Activated naive CD8-positive, alpha-beta T cell (primary cell): ENCODE measurements around the gene VEGFB.

Experiments
- H3K27ac Mint-ChIP-seq: one replicate; pipeline ENCODE4 v1.8.0; 2021; ENCODE audit warnings: mixed read lengths
- H3K27me3 Mint-ChIP-seq: one replicate; pipeline ENCODE4 v1.8.0; 2021; ENCODE audit warnings: mixed read lengths
- H3K36me3 Mint-ChIP-seq: one replicate; pipeline ENCODE4 v1.8.0; 2021; ENCODE audit warnings: mixed read lengths
- H3K4me1 Mint-ChIP-seq: one replicate; pipeline ENCODE4 v1.8.0; 2021; ENCODE audit warnings: low read depth, mixed read lengths
- H3K4me3 Mint-ChIP-seq: one replicate; pipeline ENCODE4 v1.8.0; 2021; ENCODE audit warnings: mild to moderate bottlenecking, mixed read lengths
- H3K9me3 Mint-ChIP-seq: one replicate; pipeline ENCODE4 v1.8.0; 2021; ENCODE audit warnings: low read depth, mixed read lengths

Gene VEGFB

GRCh38 chr11:64223001-64223651, 11.3 kb upstream of the VEGFB start:
- Mint-ChIP-seq H3K9me3 (no peaks in the 10 kb centered on the region), H3K36me3 (no peaks in the 10 kb centered on the region), H3K27ac (no peak overlapping the region), H3K27me3 (no peaks in the 10 kb centered on the region), H3K4me1 (peaks cover 10% of the 10 kb centered on the region), H3K4me3 (no peak overlapping the region)

- Mint-ChIP-seq H3K9me3 (no peaks in the 10 kb centered on the region), H3K4me3 (peak overlapping the region; percentile 88), H3K36me3 (no peaks in the 10 kb centered on the region), H3K27ac (no peak overlapping the region), H3K27me3 (no peaks in the 10 kb centered on the region), H3K4me1 (peaks cover 12% of the 10 kb centered on the region)
These were observed 10.1 kb upstream of the VEGFB start for GRCh38 chr11:64224151-64224890.

- Mint-ChIP-seq H3K4me3 (peak overlapping the region; percentile 88), H3K9me3 (no peaks in the 10 kb centered on the region), H3K36me3 (no peaks in the 10 kb centered on the region), H3K27me3 (no peaks in the 10 kb centered on the region), H3K4me1 (peaks cover 20% of the 10 kb centered on the region), H3K27ac (no peak overlapping the region)
These were observed 9.3 kb upstream of the VEGFB start for GRCh38 chr11:64224891-64225607.

- no peaks in the 10 kb centered on the region for H3K27me3 Mint-ChIP-seq
- H3K4me3 Mint-ChIP-seq, result peak within 1 kb of the TSS; percentile 88
- H3K4me1 Mint-ChIP-seq, result peaks cover 21% of the 10 kb centered on the region
- peak within 1 kb of the TSS; percentile 86 for H3K27ac Mint-ChIP-seq
- H3K36me3 Mint-ChIP-seq, result no peaks in the 10 kb centered on the region
- no peaks in the 10 kb centered on the region for H3K9me3 Mint-ChIP-seq
These were observed 8.5 kb upstream of the VEGFB start, which contains the start of the genes NUDT22 and TRPT1 for GRCh38 chr11:64225608-64226506. TSS of gene NUDT22 (plus strand) at chr11:64226274. CDS start at chr11:64226653, 379 bp downstream. TSS of gene TRPT1 (minus strand) at chr11:64226186. CDS start at chr11:64225860, 326 bp downstream.

GRCh38 chr11:64226507-64227051, 7.8 kb upstream of the VEGFB start:
- Mint-ChIP-seq H3K4me3 (peak overlapping the region; percentile 88), H3K27me3 (no peaks in the 10 kb centered on the region), H3K9me3 (no peaks in the 10 kb centered on the region), H3K4me1 (peaks cover 24% of the 10 kb centered on the region), H3K36me3 (no peaks in the 10 kb centered on the region), H3K27ac (peak overlapping the region; percentile 69)

- peak overlapping the region; percentile 88 for H3K4me3 Mint-ChIP-seq
These were observed 6.9 kb upstream of the VEGFB start for GRCh38 chr11:64227405-64227956.

GRCh38 chr11:64229090-64229743, 5.2 kb upstream of the VEGFB start:
- no peaks in the 10 kb centered on the region for H3K27me3 Mint-ChIP-seq
- H3K4me1 Mint-ChIP-seq, result peaks cover 42% of the 10 kb centered on the region
- no peaks in the 10 kb centered on the region for H3K36me3 Mint-ChIP-seq
- no peaks in the 10 kb centered on the region for H3K9me3 Mint-ChIP-seq
- H3K27ac Mint-ChIP-seq, result peak overlapping the region; percentile 46
- peak overlapping the region; percentile 88 for H3K4me3 Mint-ChIP-seq

More at GRCh38 chr11:64227405-64227956, 6.9 kb upstream of the VEGFB start:
- H3K27ac Mint-ChIP-seq, result peak overlapping the region; percentile 69
- no peaks in the 10 kb centered on the region for H3K27me3 Mint-ChIP-seq
- H3K9me3 Mint-ChIP-seq, result no peaks in the 10 kb centered on the region
- H3K36me3 Mint-ChIP-seq, result no peaks in the 10 kb centered on the region
- H3K4me1 Mint-ChIP-seq, result peaks cover 32% of the 10 kb centered on the region

GRCh38 chr11:64229744-64230170, 4.6 kb upstream of the VEGFB start:
- Mint-ChIP-seq H3K36me3 (no peaks in the 10 kb centered on the region), H3K4me1 (peaks cover 42% of the 10 kb centered on the region), H3K27ac (peak overlapping the region; percentile 75), H3K27me3 (no peaks in the 10 kb centered on the region), H3K9me3 (no peaks in the 10 kb centered on the region), H3K4me3 (peak overlapping the region; percentile 80)

GRCh38 chr11:64230171-64230984, 4.0 kb upstream of the VEGFB start, which contains the start of gene DNAJC4:
TSS of gene DNAJC4 (plus strand) at chr11:64230548. CDS start at chr11:64230855, 307 bp downstream.
- Mint-ChIP-seq H3K9me3 (no peaks in the 10 kb centered on the region), H3K4me3 (peak within 1 kb of the TSS; percentile 80), H3K27ac (peak within 1 kb of the TSS; percentile 84), H3K36me3 (no peaks in the 10 kb centered on the region), H3K27me3 (no peaks in the 10 kb centered on the region), H3K4me1 (peaks cover 42% of the 10 kb centered on the region)

- H3K9me3 Mint-ChIP-seq, result no peaks in the 10 kb centered on the region
- H3K27ac Mint-ChIP-seq, result peak overlapping the region; percentile 84
- no peaks in the 10 kb centered on the region for H3K27me3 Mint-ChIP-seq
- H3K4me3 Mint-ChIP-seq, result peak overlapping the region; percentile 80
- H3K4me1 Mint-ChIP-seq, result peaks cover 44% of the 10 kb centered on the region
- H3K36me3 Mint-ChIP-seq, result no peaks in the 10 kb centered on the region
These were observed 3.4 kb upstream of the VEGFB start for GRCh38 chr11:64230985-64231365.

GRCh38 chr11:64231546-64231945, 2.8 kb upstream of the VEGFB start:
- H3K27me3 Mint-ChIP-seq, result no peaks in the 10 kb centered on the region
- H3K4me3 Mint-ChIP-seq, result peak overlapping the region; percentile 80
- peaks cover 44% of the 10 kb centered on the region for H3K4me1 Mint-ChIP-seq
- H3K9me3 Mint-ChIP-seq, result no peaks in the 10 kb centered on the region
- no peaks in the 10 kb centered on the region for H3K36me3 Mint-ChIP-seq
- H3K27ac Mint-ChIP-seq, result no peak overlapping the region

- no peaks in the 10 kb centered on the region for H3K9me3 Mint-ChIP-seq
- no peaks in the 10 kb centered on the region for H3K36me3 Mint-ChIP-seq
- peak overlapping the region; percentile 54 for H3K27ac Mint-ChIP-seq
- H3K4me3 Mint-ChIP-seq, result peak overlapping the region; percentile 80
- peaks cover 41% of the 10 kb centered on the region for H3K4me1 Mint-ChIP-seq
- H3K27me3 Mint-ChIP-seq, result no peaks in the 10 kb centered on the region
These were observed 2.0 kb upstream of the VEGFB start for GRCh38 chr11:64232182-64232966.
